Measurements from ENCODE around the gene USP47. TPM values are rescaled to one million over a fixed set of nuclear protein-coding genes. Genes with fewer than 3 reads are reported as not detected.

Gene USP47
- total and polyA plus RNA-seq, 2 of the 8 experiments (the other 6 are each of a cell fraction or from before 2014, with no cell fraction given), result 4.2 to 21.3 TPM

- TF ChIP-seq E2F6 (IDR thresholded peaks at IDR 0.05), result no peak
- TF ChIP-seq MAX (IDR thresholded peaks at IDR 0.05), result no peak
- no peak for TF ChIP-seq ATF2 (IDR thresholded peaks at IDR 0.05; ENCODE audit: low read length)
- no peak for TF ChIP-seq POU5F1 (IDR thresholded peaks at IDR 0.05; ENCODE audit: low read depth, low read length)
- TF ChIP-seq CEBPB (IDR thresholded peaks at IDR 0.05; ENCODE audit: low read depth, low read length), result no peak
Observed at GRCh38 chr11:11844272-11844671, 2.5 kb downstream of the USP47 start (continued).
